K562 (cell line): Measurements from ENCODE around the gene EPB41L4B. TPM values are rescaled to one million over a fixed set of nuclear protein-coding genes. Genes with fewer than 3 reads are reported as not detected.

Experiments
- ATAC-seq: fragments of 200-7000 bp; cut with Tn5 transposase; 3 replicates; pipeline ENCODE4 v1.9.1; 2020; ENCODE audit warnings: moderate library complexity
- BruUV-seq: library from RNA; stranded (reverse); fragments of 400-500 nt; replicated peaks from 2 replicates; lab custom pipeline; 2021; lab: Mats Ljungman, UMichigan
- CTCF ChIA-PET: fragments of 300-600 bp; formaldehyde crosslinking; extraction: SDS; loops from one replicate; lab custom pipeline; 2021; ENCODE audit warnings: low intra/inter-chr PET ratio; lab: Yijun Ruan, JAX
- POLR2A ChIA-PET: fragments of 300-600, 350-650 bp; sonication (Branson Sonifier 250); formaldehyde crosslinking; extraction: SDS; loops from one replicate; lab custom pipeline; 2021; ENCODE audit warnings: antibody characterized with exemption, inconsistent platforms; lab: Yijun Ruan, JAX
- DNase-seq, 4 experiments: peaks; one replicate each; pipeline versions ENCODE4 v3.0.0 to v3.0.0-alpha.2; 2011 to 2018; ENCODE audit warnings: low spot score in 3 of 4, mixed read lengths in 3 of 4; ENCODE audit errors: extremely low read depth in 1 of 4
- FAIRE-seq: peaks from 2 replicates; lab custom pipeline; 2011; peaks lifted over from hg19 to GRCh38; lab: Jason Lieb, UNC
- H2AFZ ChIP-seq: 2 replicates; pipeline ENCODE4 v1.6.0; 2011; ENCODE audit warnings: low read depth, low read length, control low read depth, inconsistent platforms
- H3K27ac ChIP-seq: fragments of 200-600 bp; 3 replicates; pipeline ENCODE4 v1.8.0; 2011; ENCODE audit warnings: low read depth, mild to moderate bottlenecking, control low read depth, inconsistent platforms, low read length, moderate library complexity, mixed read lengths; ENCODE audit errors: extremely low read depth
- H3K27me3 ChIP-seq, 2 experiments: fragments of 300-600 bp in 1 of 2; 2 replicates in 1 of 2; 3 replicates in 1 of 2; pipeline versions ENCODE4 v1.6.0 to v1.8.0; 2011; ENCODE audit warnings: inconsistent platforms in 2 of 2, low read length in 2 of 2, mild to moderate bottlenecking in 1 of 2, mixed read lengths in 1 of 2, moderate library complexity in 1 of 2; ENCODE audit not compliant: control insufficient read depth in 2 of 2, insufficient read depth in 2 of 2
- H3K36me3 ChIP-seq: fragments of 300-600 bp; 3 replicates; pipeline ENCODE4 v1.8.0; 2011; ENCODE audit warnings: mild to moderate bottlenecking, low read length, inconsistent platforms; ENCODE audit not compliant: control insufficient read depth, insufficient read depth
- H3K4me1 ChIP-seq, 2 experiments: fragments of 200-600 bp in 1 of 2; replicated peaks in 1 of 2; 2 replicates in 1 of 2; 3 replicates in 1 of 2; pipeline versions ENCODE4 v1.5.1 to v1.8.0; 2011; ENCODE audit warnings: inconsistent platforms in 2 of 2, low read length in 2 of 2, mild to moderate bottlenecking in 1 of 2, mixed read lengths in 1 of 2, moderate library complexity in 1 of 2; ENCODE audit not compliant: control insufficient read depth in 2 of 2, insufficient read depth in 2 of 2
- H3K4me2 ChIP-seq: 2 replicates; pipeline ENCODE4 v1.6.1; 2011; ENCODE audit warnings: low read length, control low read depth, inconsistent platforms, mixed read lengths; ENCODE audit not compliant: insufficient read depth
- H3K4me3 ChIP-seq: fragments of 200-600 bp; sonication (generic), shearing (Covaris generic); 2 replicates; pipeline ENCODE4 v1.5.1; 2016; ENCODE audit warnings: control low read depth, inconsistent platforms
- H3K79me2 ChIP-seq: fragments of 200-600 bp; 3 replicates; pipeline ENCODE4 v1.8.0; 2011; ENCODE audit warnings: low read length, inconsistent platforms; ENCODE audit not compliant: control insufficient read depth, insufficient read depth
- H3K9ac ChIP-seq, 2 experiments: 2 replicates each; pipeline versions ENCODE4 v1.6.0 to v1.6.1; 2011; ENCODE audit warnings: low read depth in 2 of 2, low read length in 2 of 2, control low read depth in 1 of 2, inconsistent platforms in 1 of 2, mild to moderate bottlenecking in 1 of 2, mixed read lengths in 1 of 2; ENCODE audit not compliant: insufficient read depth in 1 of 2
- H3K9me1 ChIP-seq: one replicate; pipeline ENCODE4 v1.6.0; 2011; ENCODE audit warnings: inconsistent platforms, mild to moderate bottlenecking, low read length, moderate library complexity; ENCODE audit not compliant: control insufficient read depth, insufficient read depth
- H3K9me3 ChIP-seq: replicated peaks from 2 replicates; pipeline ENCODE4 v1.5.1; 2011; ENCODE audit warnings: low read depth, low read length, inconsistent platforms; ENCODE audit not compliant: control insufficient read depth, insufficient read depth
- H4K20me1 ChIP-seq: replicated peaks from 2 replicates; pipeline ENCODE4 v1.6.1; 2011; ENCODE audit warnings: low read length, inconsistent platforms, mixed read lengths; ENCODE audit not compliant: control insufficient read depth, insufficient read depth
- ATF1 ChIP-seq, 2 experiments: fragments of 450-650 bp in 1 of 2; IDR thresholded peaks; 2 replicates each; pipeline ENCODE4 v1.6.1; 2016; ENCODE audit warnings: missing compliant biosample characterization in 1 of 2, missing genetic modification characterization in 1 of 2
- BCOR ChIP-seq: fragments of 450-650 bp; IDR thresholded peaks from 2 replicates; pipeline ENCODE4 v1.6.1; 2016
- CGGBP1 ChIP-seq: fragments of 250-450 bp; sonication (Bioruptor Pico); IDR thresholded peaks from 2 replicates; pipeline ENCODE4 v1.9.0; 2021; ENCODE audit warnings: mild to moderate bottlenecking
- FOSL1 ChIP-seq: fragments of 200-800 bp; sonication (Bioruptor generic); conservative IDR thresholded peaks from 2 replicates; pipeline ENCODE4 v1.6.1; 2016; ENCODE audit warnings: missing genetic modification characterization, missing compliant biosample characterization
- HDAC2 ChIP-seq: fragments of 450-650 bp; IDR thresholded peaks from 2 replicates; pipeline ENCODE4 v1.6.1; 2016; ENCODE audit warnings: mild to moderate bottlenecking
- HDAC8 ChIP-seq: fragments of 450-650 bp; IDR thresholded peaks from 2 replicates; pipeline ENCODE4 v1.6.1; 2016; ENCODE audit warnings: mild to moderate bottlenecking, missing genetic modification characterization, moderate library complexity, missing compliant biosample characterization
- HMBOX1 ChIP-seq: sonication (generic); IDR thresholded peaks from 2 replicates; pipeline ENCODE4 v1.6.1; 2016
- JUND ChIP-seq, 2 experiments: IDR thresholded peaks; 2 replicates in 1 of 2; 3 replicates in 1 of 2; pipeline ENCODE4 v1.6.1; 2011; ENCODE audit warnings: borderline replicate concordance in 2 of 2, low read depth in 2 of 2, low read length in 2 of 2, improper control_type of control experiment in 1 of 2, missing biosample characterization in 1 of 2, missing genetic modification characterization in 1 of 2, missing genetic modification reagents in 1 of 2
- L3MBTL2 ChIP-seq: fragments of 450-650 bp; IDR thresholded peaks from 2 replicates; pipeline ENCODE4 v1.6.1; 2016; ENCODE audit warnings: mild to moderate bottlenecking, moderate library complexity
- MIER1 ChIP-seq: fragments of 450-650 bp; IDR thresholded peaks from 2 replicates; pipeline ENCODE4 v1.6.1; 2016; ENCODE audit warnings: antibody characterized with exemption, mild to moderate bottlenecking, low read depth
- NCOR1 ChIP-seq: fragments of 450-650 bp; IDR thresholded peaks from 2 replicates; pipeline ENCODE4 v1.6.1; 2016; ENCODE audit warnings: mild to moderate bottlenecking, moderate library complexity
- PKNOX1 ChIP-seq: fragments of 450-650 bp; IDR thresholded peaks from 2 replicates; pipeline ENCODE4 v1.6.1; 2016
- RFX7 ChIP-seq: fragments of 250-450 bp; sonication (Bioruptor Pico); IDR thresholded peaks from 2 replicates; pipeline ENCODE4 v1.5.1; 2021; ENCODE audit warnings: mild to moderate bottlenecking
- TAL1 ChIP-seq: fragments of 450-650 bp; IDR thresholded peaks from 2 replicates; pipeline ENCODE4 v1.6.1; 2016; ENCODE audit warnings: mild to moderate bottlenecking
- TARDBP ChIP-seq: fragments of 450-650 bp; IDR thresholded peaks from 2 replicates; pipeline ENCODE4 v1.6.1; 2016
- TRIM24 ChIP-seq, 2 experiments: fragments of 450-650 bp; IDR thresholded peaks; 2 replicates each; pipeline ENCODE4 v1.6.1; 2016
- ZNF583 ChIP-seq: fragments of 250-450 bp; sonication (Bioruptor Pico); IDR thresholded peaks from 2 replicates; pipeline ENCODE4 v1.4.0; 2020
- ZNF77 ChIP-seq: fragments of 250-450 bp; sonication (Bioruptor Pico); IDR thresholded peaks from 2 replicates; pipeline ENCODE4 v1.5.0; 2020
- WGBS: fragments of 100-300 bp; shearing (Covaris generic); methylation state at CpG from one replicate; pipeline ENCODE4 v1.1.6; 2016; ENCODE audit warnings: low coverage, mixed read lengths; ENCODE audit not compliant: insufficient coverage; ENCODE audit errors: missing lambda C conversion rate; 5-methylcytosine and 5-hydroxymethylcytosine counted together
- in situ Hi-C: fragments of 300-500 bp; cut with MboI; formaldehyde crosslinking; loops from 4 replicates; pipeline ENCODE4 v1.15.0; 2018; ENCODE audit warnings: inconsistent platforms, mixed read lengths
- intact Hi-C: fragments of 100-400 bp; cut with micrococcal nuclease; formaldehyde crosslinking; loops from 2 replicates; pipeline ENCODE4 v1.14.2; 2022
- polyA plus RNA-seq, 8 experiments: library from polyadenylated mRNA; depleted of rRNA in 4 of 8; stranded (reverse) in 5 of 8; unstranded in 3 of 8; fragments of >200 nt; fragmentation: Nextera tagmentation in 2 of 8; fragmentation: Illumina TruSeq in 1 of 8; extraction: Ambion mirVana in 2 of 8; extraction: Trizol in 1 of 8; gene quantifications; 2 replicates each; pipeline versions ENCODE4 v1.2.1 to v1.2.3, GENCODE V29; 2011 to 2014; ENCODE audit warnings: inconsistent platforms in 1 of 8, missing spikeins in 1 of 8
- total RNA-seq, 7 experiments: library from RNA; depleted of rRNA in 6 of 7; stranded (reverse); fragments of >200 nt in 6 of 7; fragmentation: Illumina TruSeq in 2 of 7; extraction: Trizol in 2 of 7; gene quantifications; 2 replicates each; pipeline versions ENCODE4 v1.2.1 to v1.2.3, GENCODE V29; 2011 to 2021; ENCODE audit warnings: low replicate concordance in 1 of 7

EPB41L4B gene
- total and polyA plus RNA-seq, 9 of the 15 experiments (the other 6 are each of a cell fraction or from before 2014, with no cell fraction given) = 0.09 to 0.38 (median 0.21) TPM

- peak; percentile 91 for FAIRE-seq
- Histone ChIP-seq H4K20me1 (no peaks in the 10 kb centered on the region), H3K9ac (peak overlapping the region in 1 of 2 experiments; percentile 41; a peak in 2 of 4 replicates), H2AFZ (peak overlapping the region; percentile 70), H3K9me1 (no peaks in the 10 kb centered on the region), H3K27ac (peak overlapping the region; percentile 71), H3K4me1 (peaks cover 10 to 40% of the 10 kb centered on the region in 2 experiments; a peak in 4 of 5 replicates), H3K27me3 (no peaks in the 10 kb centered on the region), H3K79me2 (no peaks in the 10 kb centered on the region), H3K9me3 (no peaks in the 10 kb centered on the region), H3K4me2 (peak overlapping the region; percentile 54), H3K36me3 (no peaks in the 10 kb centered on the region), H3K4me3 (no peak overlapping the region)
- POLR2A ChIA-PET = interaction anchor here (1.3 to 1.4 kb wide), 3 partner anchors 10 to 13 kb away, joined by 3 to 5 read pairs (median 3); no protein-coding TSS in a partner anchor
- CTCF ChIA-PET = no interaction called here
- peak; percentile 76 to 88 (median 79) for DNase-seq
- ATAC-seq = peak; percentile 79
- intact Hi-C loops = loop anchor here (1.0 to 5.0 kb wide), 2 partner anchors 36 to 122 kb away; partner anchors contain the start of gene CTNNAL1
- in situ Hi-C loops = no loop called here
- no TSS peak for BruUV-seq
- 0% methylated on average over 1 of the region's 1 CpG for WGBS
- TF ChIP-seq PKNOX1 (peak; percentile 52; the same call in 1 of the 2 replicates), TARDBP (no peak), HMBOX1 (peak; percentile 50; the same call in 1 of the 2 replicates), ATF1 (CRISPR knock-in tag; IDR thresholded peaks at IDR 0.05) (no peak), ATF1 (tag; IDR thresholded peaks at IDR 0.05) (0 out of 2 replicates have a peak, but pooled peaks have one; percentile 15), TAL1 (peak; percentile 95), BCOR (peak; percentile 41; the same call in 1 of the 2 replicates), JUND (IDR thresholded peaks at IDR 0.05; ENCODE audit: borderline replicate concordance, low read depth, low read length) (peak; percentile 97), JUND (tag; IDR thresholded peaks at IDR 0.05; ENCODE audit: borderline replicate concordance, low read depth, low read length) (peak; percentile 95; the same call in 2 of the 3 replicates), RFX7 (CRISPR knock-in tag) (no peak), ZNF583 (CRISPR knock-in tag) (no peak), HDAC2 (peak; percentile 84), L3MBTL2 (0 out of 2 replicates have a peak, but pooled peaks have one; percentile 18), MIER1 (peak; percentile 23; the same call in 1 of the 2 replicates), FOSL1 (tag) (peak; percentile 99), NCOR1 (peak; percentile 92), TRIM24 (IDR thresholded peaks at IDR 0.05) (peak; percentile 46 to 82; a peak in 3 of 4 replicates), ZNF77 (CRISPR knock-in tag) (no peak), CGGBP1 (CRISPR knock-in tag) (no peak), HDAC8 (tag) (no peak)
Observed at GRCh38 chr9:109134167-109134578, 186.7 kb downstream of the EPB41L4B start.
